ENCODE results near the gene BRIP1. TPM values are rescaled to one million over a fixed set of nuclear protein-coding genes. Genes with fewer than 3 reads are reported as not detected.

Gene BRIP1
- total RNA-seq, 1 donor from 2014 or later, result 17.2 TPM

- Mint-ChIP-seq H3K4me1 (no peaks in the 10 kb centered on the region), H3K4me3 (no peak overlapping the region), H3K27me3 (no peaks in the 10 kb centered on the region), H3K9me3 (peaks cover 17% of the 10 kb centered on the region), H3K27ac (no peak overlapping the region), H3K36me3 (ENCODE audit: low read depth) (peaks cover 36% of the 10 kb centered on the region)
- no peak for DNase-seq
- intact Hi-C loops (cut with micrococcal nuclease), result no loop called here
These were observed 152.8 kb downstream of the BRIP1 start for GRCh38 chr17:61710546-61710945.

- intact Hi-C loops (cut with micrococcal nuclease), result no loop called here
- Mint-ChIP-seq H3K4me3 (no peak overlapping the region), H3K27ac (no peak overlapping the region), H3K27me3 (no peaks in the 10 kb centered on the region), H3K9me3 (peaks cover 22% of the 10 kb centered on the region), H3K4me1 (no peaks in the 10 kb centered on the region), H3K36me3 (ENCODE audit: low read depth) (peaks cover 35% of the 10 kb centered on the region)
- no peak for DNase-seq
These were observed 153.8 kb downstream of the BRIP1 start for GRCh38 chr17:61709567-61709966.

GRCh38 chr17:61704935-61705449, 158.3 kb downstream of the BRIP1 start:
- Mint-ChIP-seq H3K4me1 (no peaks in the 10 kb centered on the region), H3K4me3 (no peak overlapping the region), H3K9me3 (peaks cover 44% of the 10 kb centered on the region), H3K27ac (no peak overlapping the region), H3K27me3 (no peaks in the 10 kb centered on the region), H3K36me3 (ENCODE audit: low read depth) (peaks cover 31% of the 10 kb centered on the region)
- intact Hi-C loops (cut with micrococcal nuclease), result no loop called here
- DNase-seq, result no peak

GRCh38 chr17:61702450-61702849, 160.9 kb downstream of the BRIP1 start:
- Mint-ChIP-seq H3K27me3 (no peaks in the 10 kb centered on the region), H3K36me3 (ENCODE audit: low read depth) (peaks cover 26% of the 10 kb centered on the region), H3K27ac (no peak overlapping the region), H3K4me1 (no peaks in the 10 kb centered on the region), H3K4me3 (no peak overlapping the region), H3K9me3 (peaks cover 48% of the 10 kb centered on the region)
- intact Hi-C loops (cut with micrococcal nuclease), result no loop called here
- no peak for DNase-seq

GRCh38 chr17:61701978-61702377, 161.3 kb downstream of the BRIP1 start:
- Mint-ChIP-seq H3K36me3 (ENCODE audit: low read depth) (peaks cover 25% of the 10 kb centered on the region), H3K4me1 (no peaks in the 10 kb centered on the region), H3K27me3 (no peaks in the 10 kb centered on the region), H3K27ac (no peak overlapping the region), H3K4me3 (no peak overlapping the region), H3K9me3 (peaks cover 48% of the 10 kb centered on the region)
- intact Hi-C loops (cut with micrococcal nuclease), result no loop called here
- no peak for DNase-seq

GRCh38 chr17:61701334-61701733, 162.0 kb downstream of the BRIP1 start:
- Mint-ChIP-seq H3K27ac (no peak overlapping the region), H3K4me3 (no peak overlapping the region), H3K27me3 (no peaks in the 10 kb centered on the region), H3K4me1 (no peaks in the 10 kb centered on the region), H3K36me3 (ENCODE audit: low read depth) (peaks cover 25% of the 10 kb centered on the region), H3K9me3 (peaks cover 44% of the 10 kb centered on the region)
- intact Hi-C loops (cut with micrococcal nuclease), result no loop called here
- no peak for DNase-seq

GRCh38 chr17:61700252-61700651, 163.1 kb downstream of the BRIP1 start:
- Mint-ChIP-seq H3K4me1 (no peaks in the 10 kb centered on the region), H3K36me3 (ENCODE audit: low read depth) (peaks cover 21% of the 10 kb centered on the region), H3K4me3 (no peak overlapping the region), H3K27me3 (no peaks in the 10 kb centered on the region), H3K9me3 (peaks cover 39% of the 10 kb centered on the region), H3K27ac (no peak overlapping the region)
- DNase-seq, result no peak
- intact Hi-C loops (cut with micrococcal nuclease), result no loop called here

- no peaks in the 10 kb centered on the region for H3K27me3 Mint-ChIP-seq
- intact Hi-C loops (cut with micrococcal nuclease), result no loop called here
- peaks cover 35% of the 10 kb centered on the region for H3K9me3 Mint-ChIP-seq
- no peak overlapping the region for H3K27ac Mint-ChIP-seq
- H3K36me3 Mint-ChIP-seq (ENCODE audit: low read depth), result peaks cover 22% of the 10 kb centered on the region
- no peaks in the 10 kb centered on the region for H3K4me1 Mint-ChIP-seq
- no peak for DNase-seq
- H3K4me3 Mint-ChIP-seq, result no peak overlapping the region
These were observed 163.6 kb downstream of the BRIP1 start for GRCh38 chr17:61699694-61700093.

GRCh38 chr17:61699032-61699431, 164.3 kb downstream of the BRIP1 start:
- Mint-ChIP-seq H3K9me3 (peaks cover 35% of the 10 kb centered on the region), H3K4me1 (no peaks in the 10 kb centered on the region), H3K27ac (no peak overlapping the region), H3K4me3 (no peak overlapping the region), H3K36me3 (ENCODE audit: low read depth) (peaks cover 23% of the 10 kb centered on the region), H3K27me3 (no peaks in the 10 kb centered on the region)
- no peak for DNase-seq
- intact Hi-C loops (cut with micrococcal nuclease), result no loop called here

- Mint-ChIP-seq H3K27ac (no peak overlapping the region), H3K9me3 (peaks cover 35% of the 10 kb centered on the region), H3K4me1 (no peaks in the 10 kb centered on the region), H3K27me3 (no peaks in the 10 kb centered on the region), H3K36me3 (ENCODE audit: low read depth) (peaks cover 24% of the 10 kb centered on the region), H3K4me3 (no peak overlapping the region)
- DNase-seq, result no peak
- intact Hi-C loops (cut with micrococcal nuclease), result no loop called here
These were observed 165.1 kb downstream of the BRIP1 start for GRCh38 chr17:61698244-61698643.

- no peak overlapping the region for H3K27ac Mint-ChIP-seq
- H3K4me3 Mint-ChIP-seq, result no peak overlapping the region
- peaks cover 25% of the 10 kb centered on the region for H3K36me3 Mint-ChIP-seq (ENCODE audit: low read depth)
- no peaks in the 10 kb centered on the region for H3K4me1 Mint-ChIP-seq
- no peak for DNase-seq
- peaks cover 18% of the 10 kb centered on the region for H3K9me3 Mint-ChIP-seq
- no peaks in the 10 kb centered on the region for H3K27me3 Mint-ChIP-seq
- intact Hi-C loops (cut with micrococcal nuclease), result no loop called here
These were observed 167.5 kb downstream of the BRIP1 start for GRCh38 chr17:61695779-61696337.

GRCh38 chr17:61694095-61694494, 169.2 kb downstream of the BRIP1 start:
- Mint-ChIP-seq H3K4me3 (no peak overlapping the region), H3K27me3 (no peaks in the 10 kb centered on the region), H3K36me3 (ENCODE audit: low read depth) (peaks cover 33% of the 10 kb centered on the region), H3K27ac (no peak overlapping the region), H3K9me3 (peaks cover 11% of the 10 kb centered on the region), H3K4me1 (no peaks in the 10 kb centered on the region)
- intact Hi-C loops (cut with micrococcal nuclease), result no loop called here
- no peak for DNase-seq

- H3K4me3 Mint-ChIP-seq, result no peak overlapping the region
- peaks cover 38% of the 10 kb centered on the region for H3K36me3 Mint-ChIP-seq (ENCODE audit: low read depth)
- H3K4me1 Mint-ChIP-seq, result no peaks in the 10 kb centered on the region
- intact Hi-C loops (cut with micrococcal nuclease), result no loop called here
- H3K9me3 Mint-ChIP-seq, result no peaks in the 10 kb centered on the region
- no peak for DNase-seq
- no peak overlapping the region for H3K27ac Mint-ChIP-seq
- no peaks in the 10 kb centered on the region for H3K27me3 Mint-ChIP-seq
These were observed 173.6 kb downstream of the BRIP1 start for GRCh38 chr17:61689610-61690180.

GRCh38 chr17:61687769-61688168, 175.6 kb downstream of the BRIP1 start:
- intact Hi-C loops (cut with micrococcal nuclease), result no loop called here
- DNase-seq, result no peak
- Mint-ChIP-seq H3K4me1 (no peaks in the 10 kb centered on the region), H3K4me3 (no peak overlapping the region), H3K27me3 (no peaks in the 10 kb centered on the region), H3K36me3 (ENCODE audit: low read depth) (peaks cover 40% of the 10 kb centered on the region), H3K9me3 (no peaks in the 10 kb centered on the region), H3K27ac (no peak overlapping the region)

GRCh38 chr17:61686113-61686512, 177.2 kb downstream of the BRIP1 start:
- H3K27me3 Mint-ChIP-seq, result no peaks in the 10 kb centered on the region
- H3K4me3 Mint-ChIP-seq, result no peak overlapping the region
- intact Hi-C loops (cut with micrococcal nuclease), result no loop called here
- no peak for DNase-seq
- H3K27ac Mint-ChIP-seq, result no peak overlapping the region
- H3K36me3 Mint-ChIP-seq (ENCODE audit: low read depth), result peaks cover 35% of the 10 kb centered on the region
- H3K9me3 Mint-ChIP-seq, result no peaks in the 10 kb centered on the region
- no peaks in the 10 kb centered on the region for H3K4me1 Mint-ChIP-seq

Measured in activated CD4-positive, alpha-beta T cell treated with anti-CD3 and anti-CD28 coated beads, Interleukin-2, amount 10 ng/mL, durations not matched to agents 24 days and 14 days (primary cell).